ENCODE data around the gene SDHB. TPM values are rescaled to one million over a fixed set of nuclear protein-coding genes. Genes with fewer than 3 reads are reported as not detected.

The SDHB gene
- total RNA-seq, 4 donors from 2014 or later: 77.6 to 154 (median 86.2) TPM

DNA sequence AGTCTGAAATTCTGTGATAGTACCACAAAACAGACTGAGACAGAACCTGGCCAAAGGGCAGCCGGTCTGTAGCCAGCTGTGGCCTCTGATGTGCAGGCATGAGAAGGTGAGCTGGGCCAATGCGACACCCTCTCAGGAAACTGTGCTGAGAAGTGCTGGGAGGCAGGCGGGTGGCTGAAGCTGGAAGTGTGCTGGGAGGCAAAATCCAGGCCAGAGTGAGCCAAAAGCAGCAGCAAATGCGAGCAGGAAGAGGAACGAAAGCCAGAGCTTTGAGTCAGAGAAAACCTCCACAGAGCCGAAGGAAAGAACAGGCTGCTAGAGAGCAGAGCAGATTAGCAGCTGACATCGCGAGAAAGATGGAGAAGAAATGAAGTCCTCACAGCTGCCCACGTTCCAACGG lies 31.9 kb downstream of the SDHB start:
- DNase-seq (ENCODE audit: low spot score in 2 of 2): peak in 1 of 2 donors; percentile 49
- 88 to 92% methylated on average over 10 of the region's 10 CpGs for WGBS, 2 donors
- intact Hi-C loops (cut with DNase I; ENCODE audit: low total_unique reads): no loop called here
- no peak for TF ChIP-seq POLR2A (IDR thresholded peaks at IDR 0.05)
- TF ChIP-seq, protein P1, sequence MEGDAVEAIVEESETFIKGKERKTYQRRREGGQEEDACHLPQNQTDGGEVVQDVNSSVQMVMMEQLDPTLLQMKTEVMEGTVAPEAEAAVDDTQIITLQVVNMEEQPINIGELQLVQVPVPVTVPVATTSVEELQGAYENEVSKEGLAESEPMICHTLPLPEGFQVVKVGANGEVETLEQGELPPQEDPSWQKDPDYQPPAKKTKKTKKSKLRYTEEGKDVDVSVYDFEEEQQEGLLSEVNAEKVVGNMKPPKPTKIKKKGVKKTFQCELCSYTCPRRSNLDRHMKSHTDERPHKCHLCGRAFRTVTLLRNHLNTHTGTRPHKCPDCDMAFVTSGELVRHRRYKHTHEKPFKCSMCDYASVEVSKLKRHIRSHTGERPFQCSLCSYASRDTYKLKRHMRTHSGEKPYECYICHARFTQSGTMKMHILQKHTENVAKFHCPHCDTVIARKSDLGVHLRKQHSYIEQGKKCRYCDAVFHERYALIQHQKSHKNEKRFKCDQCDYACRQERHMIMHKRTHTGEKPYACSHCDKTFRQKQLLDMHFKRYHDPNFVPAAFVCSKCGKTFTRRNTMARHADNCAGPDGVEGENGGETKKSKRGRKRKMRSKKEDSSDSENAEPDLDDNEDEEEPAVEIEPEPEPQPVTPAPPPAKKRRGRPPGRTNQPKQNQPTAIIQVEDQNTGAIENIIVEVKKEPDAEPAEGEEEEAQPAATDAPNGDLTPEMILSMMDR (IDR thresholded peaks at IDR 0.05): no peak
- no peak overlapping the region for H3K4me3 ChIP-seq (ENCODE audit: low read depth, poor library complexity, severe bottlenecking)

DNA sequence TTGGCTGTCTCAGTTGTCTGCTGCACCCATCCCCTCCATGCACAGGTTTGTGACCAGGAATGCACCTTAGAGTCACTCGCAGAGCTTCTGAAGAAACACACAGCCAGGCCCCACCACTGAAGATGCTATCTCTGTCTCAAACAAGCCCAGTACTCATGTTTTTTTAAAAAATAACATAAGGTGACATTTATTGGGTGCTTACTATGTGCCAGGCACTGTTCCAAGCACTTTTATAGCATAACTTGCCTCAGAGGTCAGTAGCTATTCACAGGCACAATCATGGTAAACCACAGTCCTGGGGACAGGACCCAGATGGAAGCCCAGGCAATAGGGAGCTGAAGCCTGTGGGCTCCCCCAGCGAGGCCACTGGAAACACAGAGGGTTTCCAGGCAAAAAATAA lies 33.3 kb downstream of the SDHB start:
- DNase-seq (ENCODE audit: low spot score in 2 of 2): no peak
- TF ChIP-seq, protein P1 (IDR thresholded peaks at IDR 0.05): no peak
- no peak for TF ChIP-seq POLR2A (IDR thresholded peaks at IDR 0.05)
- WGBS, 2 donors: 96 to 97% methylated on average over 2 of the region's 2 CpGs
- intact Hi-C loops (cut with DNase I; ENCODE audit: low total_unique reads): no loop called here
- no peak overlapping the region for H3K4me3 ChIP-seq (ENCODE audit: low read depth, poor library complexity, severe bottlenecking)

DNA sequence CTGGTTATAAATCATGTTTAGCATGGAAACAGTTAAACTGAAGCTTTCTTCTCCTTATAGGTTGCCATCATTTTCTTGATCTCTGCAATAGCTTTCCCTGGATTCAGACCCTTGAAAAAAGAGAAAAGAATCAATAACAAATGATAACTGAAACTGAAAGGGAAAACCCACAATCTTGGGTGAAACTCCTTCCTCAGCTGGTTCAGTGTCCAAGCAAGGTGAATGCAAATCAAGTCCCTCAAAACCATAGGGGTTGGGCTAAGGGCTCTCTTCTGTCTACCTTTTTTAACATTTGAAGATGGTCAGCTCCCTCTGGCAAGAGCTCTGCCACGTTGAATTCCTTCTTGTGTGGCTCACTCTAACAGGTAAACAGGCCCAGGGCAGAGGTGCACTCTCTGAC lies 35.0 kb downstream of the SDHB start:
- H3K4me3 ChIP-seq (ENCODE audit: low read depth, poor library complexity, severe bottlenecking): no peak overlapping the region
- 32 to 40% methylated on average over 1 of the region's 1 CpG for WGBS, 2 donors
- TF ChIP-seq, protein P1 (IDR thresholded peaks at IDR 0.05): no peak
- no peak for TF ChIP-seq POLR2A (IDR thresholded peaks at IDR 0.05)
- peak in 1 of 2 donors; percentile 21 for DNase-seq (ENCODE audit: low spot score in 2 of 2)
- intact Hi-C loops (cut with DNase I; ENCODE audit: low total_unique reads): no loop called here

DNA sequence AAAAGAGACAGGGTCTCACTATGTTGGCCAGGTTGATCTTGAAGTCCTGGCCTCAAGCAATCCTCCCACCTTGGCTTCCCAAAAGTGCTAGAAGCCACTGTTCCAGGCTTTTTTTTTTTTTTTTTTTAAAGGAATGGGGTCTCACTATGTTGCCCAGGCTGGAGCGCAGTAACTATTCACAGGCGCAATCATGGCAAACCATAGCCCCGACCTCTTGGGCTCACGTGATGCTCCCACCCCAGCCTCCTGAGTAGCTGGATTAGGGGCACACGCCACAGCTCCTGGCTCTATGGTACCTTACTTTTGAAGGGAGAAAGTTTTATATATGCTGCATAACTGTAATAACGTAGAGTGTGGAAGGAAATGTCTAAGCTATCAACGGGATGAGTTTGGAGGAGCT lies 36.4 kb downstream of the SDHB start:
- 92 to 95% methylated on average over 7 of the region's 7 CpGs for WGBS, 2 donors
- no peak for DNase-seq (ENCODE audit: low spot score in 2 of 2)
- TF ChIP-seq, protein P1 (IDR thresholded peaks at IDR 0.05): no peak
- no peak for TF ChIP-seq POLR2A (IDR thresholded peaks at IDR 0.05)
- intact Hi-C loops (cut with DNase I; ENCODE audit: low total_unique reads): no loop called here
- H3K4me3 ChIP-seq (ENCODE audit: low read depth, poor library complexity, severe bottlenecking): no peak overlapping the region

DNA sequence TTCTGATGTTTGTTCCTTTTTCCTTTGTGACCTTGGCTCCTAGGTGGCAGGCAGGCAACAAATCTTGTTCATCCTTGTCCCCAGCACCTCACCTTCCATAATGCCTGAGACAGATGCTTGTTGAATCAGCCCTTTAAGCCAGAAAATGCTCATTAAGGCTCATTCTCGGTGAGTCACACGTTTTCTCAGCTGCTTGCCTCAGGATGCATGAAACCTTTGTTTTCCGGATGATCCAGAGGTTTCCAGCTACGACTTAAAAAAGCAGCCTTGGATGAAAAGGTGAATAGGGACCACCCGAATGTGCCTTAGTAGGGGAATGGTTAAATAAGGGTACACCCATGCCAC lies 37.5 kb downstream of the SDHB start:
- intact Hi-C loops (cut with DNase I; ENCODE audit: low total_unique reads): no loop called here
- DNase-seq (ENCODE audit: low spot score in 2 of 2): no peak
- TF ChIP-seq, protein P1 (IDR thresholded peaks at IDR 0.05): no peak
- no peak for TF ChIP-seq POLR2A (IDR thresholded peaks at IDR 0.05)
- 52 to 61% methylated on average over 5 of the region's 5 CpGs for WGBS, 2 donors
- no peak overlapping the region for H3K4me3 ChIP-seq (ENCODE audit: low read depth, poor library complexity, severe bottlenecking)
